NB4 (cell line): ENCODE data around the gene IL1A.

ENCODE experiments used
- MYC ChIP-seq: IDR thresholded peaks from 2 replicates; pipeline ENCODE4 v1.6.1; 2011; ENCODE audit warnings: low read depth, low read length
- POLR2A ChIP-seq: IDR thresholded peaks from 2 replicates; pipeline ENCODE4 v1.6.1; 2011; ENCODE audit warnings: mild to moderate bottlenecking; ENCODE audit not compliant: insufficient read length; ENCODE audit errors: extremely low read depth
- TF ChIP-seq, protein P1 (sequence below): IDR thresholded peaks from one replicate; pipeline ENCODE4 v1.5.1; 2012; ENCODE audit warnings: low read depth, low read length

DNA sequence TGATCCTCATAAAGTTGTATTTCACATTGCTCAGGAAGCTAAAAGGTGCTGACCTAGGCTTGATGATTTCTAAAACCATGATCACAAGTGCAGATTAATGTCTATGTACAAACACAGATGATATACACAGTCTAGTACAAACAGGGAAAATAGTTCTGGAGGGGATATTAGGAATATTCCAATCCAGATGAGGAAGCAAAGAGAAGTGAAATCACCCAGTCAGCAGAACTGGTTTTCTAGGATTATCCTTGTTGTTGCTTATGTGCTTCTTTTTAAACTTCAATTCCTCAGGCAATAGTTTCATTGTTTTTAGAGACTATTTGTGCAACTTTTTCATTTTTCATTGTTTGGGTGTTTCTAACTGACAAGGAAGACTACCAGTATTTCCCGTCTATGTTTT lies 4.7 kb downstream of the IL1A start:
- TF ChIP-seq, protein P1, sequence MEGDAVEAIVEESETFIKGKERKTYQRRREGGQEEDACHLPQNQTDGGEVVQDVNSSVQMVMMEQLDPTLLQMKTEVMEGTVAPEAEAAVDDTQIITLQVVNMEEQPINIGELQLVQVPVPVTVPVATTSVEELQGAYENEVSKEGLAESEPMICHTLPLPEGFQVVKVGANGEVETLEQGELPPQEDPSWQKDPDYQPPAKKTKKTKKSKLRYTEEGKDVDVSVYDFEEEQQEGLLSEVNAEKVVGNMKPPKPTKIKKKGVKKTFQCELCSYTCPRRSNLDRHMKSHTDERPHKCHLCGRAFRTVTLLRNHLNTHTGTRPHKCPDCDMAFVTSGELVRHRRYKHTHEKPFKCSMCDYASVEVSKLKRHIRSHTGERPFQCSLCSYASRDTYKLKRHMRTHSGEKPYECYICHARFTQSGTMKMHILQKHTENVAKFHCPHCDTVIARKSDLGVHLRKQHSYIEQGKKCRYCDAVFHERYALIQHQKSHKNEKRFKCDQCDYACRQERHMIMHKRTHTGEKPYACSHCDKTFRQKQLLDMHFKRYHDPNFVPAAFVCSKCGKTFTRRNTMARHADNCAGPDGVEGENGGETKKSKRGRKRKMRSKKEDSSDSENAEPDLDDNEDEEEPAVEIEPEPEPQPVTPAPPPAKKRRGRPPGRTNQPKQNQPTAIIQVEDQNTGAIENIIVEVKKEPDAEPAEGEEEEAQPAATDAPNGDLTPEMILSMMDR, result no peak
- TF ChIP-seq POLR2A (no peak), MYC (no peak)
